HG02763 (cell line): ENCODE measurements around the gene MBNL2.

Experiments used
- ATAC-seq: cut with Tn5 transposase; IDR thresholded peaks from one replicate; pipeline ENCODE4 v1.9.1; 2021; ENCODE audit warnings: mild to moderate bottlenecking, moderate library complexity; ENCODE audit not compliant: unreplicated experiment

MBNL2 gene

GRCh38 chr13:97221989-97222700 is at the start of gene MBNL2:
TSS of gene MBNL2 (plus strand) at chr13:97222333. CDS start at chr13:97276236, 53,903 bp downstream.
- peak; percentile 97 for ATAC-seq

GRCh38 chr13:97174638-97175037 is 47.5 kb upstream of the MBNL2 start:
- ATAC-seq, result no peak

GRCh38 chr13:97175041-97175440 is 47.1 kb upstream of the MBNL2 start:
- ATAC-seq, result no peak

- ATAC-seq, result no peak
Observed at GRCh38 chr13:97179501-97179900, 42.6 kb upstream of the MBNL2 start.

- ATAC-seq, result no peak
Observed at GRCh38 chr13:97182111-97182890, 39.8 kb upstream of the MBNL2 start.

GRCh38 chr13:97185291-97185690 is 36.8 kb upstream of the MBNL2 start:
- no peak for ATAC-seq

GRCh38 chr13:97185751-97186150 is 36.4 kb upstream of the MBNL2 start:
- no peak for ATAC-seq

GRCh38 chr13:97188207-97188606 is 33.9 kb upstream of the MBNL2 start:
- no peak for ATAC-seq

GRCh38 chr13:97189928-97190327 is 32.2 kb upstream of the MBNL2 start:
- no peak for ATAC-seq

- ATAC-seq, result no peak
Observed at GRCh38 chr13:97191142-97191541, 31.0 kb upstream of the MBNL2 start.

GRCh38 chr13:97191615-97192014 is 30.5 kb upstream of the MBNL2 start:
- ATAC-seq, result no peak

- no peak for ATAC-seq
Observed at GRCh38 chr13:97192166-97192565, 30.0 kb upstream of the MBNL2 start.

- no peak for ATAC-seq
Observed at GRCh38 chr13:97193577-97193976, 28.6 kb upstream of the MBNL2 start.

- no peak for ATAC-seq
Observed at GRCh38 chr13:97194479-97194878, 27.7 kb upstream of the MBNL2 start.

GRCh38 chr13:97196340-97196739 is 25.8 kb upstream of the MBNL2 start:
- no peak for ATAC-seq

GRCh38 chr13:97198753-97199152 is 23.4 kb upstream of the MBNL2 start:
- ATAC-seq, result no peak

- no peak for ATAC-seq
Observed at GRCh38 chr13:97199451-97199850, 22.7 kb upstream of the MBNL2 start.

- ATAC-seq, result no peak
Observed at GRCh38 chr13:97200081-97200942, 21.8 kb upstream of the MBNL2 start.

GRCh38 chr13:97202761-97203160 is 19.4 kb upstream of the MBNL2 start:
- no peak for ATAC-seq

- ATAC-seq, result no peak
Observed at GRCh38 chr13:97205465-97205864, 16.7 kb upstream of the MBNL2 start.

- no peak for ATAC-seq
Observed at GRCh38 chr13:97205982-97206381, 16.2 kb upstream of the MBNL2 start.
